Hypothalamus (tissue), 51 donors: Measurements from ENCODE around the gene TIMM17A.

Source experiments
- DNase-seq, 51 donors: peaks; one replicate each; lab custom pipeline; 2025; lab: John Stamatoyannopoulos, UW

Gene TIMM17A

GRCh38 chr1:201955009-201955728 lies at the start of gene TIMM17A:
Gene TIMM17A (plus strand): TSS chr1:201955503. CDS start chr1:201955527, 24 bp downstream.
- peak; percentile 61 to 98 (median 95) for DNase-seq

GRCh38 chr1:201906336-201906735 lies 49.0 kb upstream of the TIMM17A start:
- no peak for DNase-seq

GRCh38 chr1:201907621-201908020 lies 47.7 kb upstream of the TIMM17A start:
- no peak for DNase-seq

- no peak for DNase-seq
Measured at GRCh38 chr1:201911826-201912571, 43.3 kb upstream of the TIMM17A start.

- DNase-seq, result no peak
Measured at GRCh38 chr1:201912832-201913231, 42.5 kb upstream of the TIMM17A start.

DNA sequence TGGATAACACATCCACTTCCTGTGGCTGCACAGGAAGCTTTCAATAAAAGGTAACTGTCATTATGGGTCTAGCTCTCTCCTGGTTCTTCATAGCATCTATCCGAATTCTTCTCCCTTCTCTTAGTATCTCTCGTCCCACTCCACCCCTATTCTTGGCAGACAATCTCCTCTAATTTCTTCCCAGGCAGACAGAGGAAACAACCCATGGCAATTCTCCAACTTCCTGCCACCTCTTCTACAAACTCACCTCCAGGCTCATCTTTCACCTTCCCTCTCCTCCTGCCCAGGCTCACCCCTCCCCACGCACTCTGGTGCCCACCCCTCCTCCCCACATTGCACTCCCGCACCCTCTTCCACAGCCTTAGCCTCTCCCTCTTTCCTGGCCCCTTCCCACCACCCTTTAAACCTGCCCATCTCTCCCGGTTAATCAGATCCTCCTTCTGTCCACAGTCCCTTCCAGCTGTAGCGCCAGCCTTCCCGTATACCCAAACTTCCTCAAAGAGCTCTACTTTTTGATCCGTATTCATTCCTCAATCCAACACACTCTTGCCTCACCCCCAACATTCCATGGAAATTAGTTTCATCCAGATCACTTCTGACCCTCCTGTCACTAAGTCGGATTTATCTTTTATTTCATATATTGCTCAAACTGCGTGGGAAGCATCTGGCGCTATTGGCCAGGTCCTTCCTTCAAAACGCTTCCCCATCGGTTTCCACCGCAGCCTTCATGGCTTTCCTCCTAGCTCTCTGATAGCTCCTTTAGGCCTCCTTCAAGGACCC lies 40.7 kb upstream of the TIMM17A start:
- no peak for DNase-seq

DNA sequence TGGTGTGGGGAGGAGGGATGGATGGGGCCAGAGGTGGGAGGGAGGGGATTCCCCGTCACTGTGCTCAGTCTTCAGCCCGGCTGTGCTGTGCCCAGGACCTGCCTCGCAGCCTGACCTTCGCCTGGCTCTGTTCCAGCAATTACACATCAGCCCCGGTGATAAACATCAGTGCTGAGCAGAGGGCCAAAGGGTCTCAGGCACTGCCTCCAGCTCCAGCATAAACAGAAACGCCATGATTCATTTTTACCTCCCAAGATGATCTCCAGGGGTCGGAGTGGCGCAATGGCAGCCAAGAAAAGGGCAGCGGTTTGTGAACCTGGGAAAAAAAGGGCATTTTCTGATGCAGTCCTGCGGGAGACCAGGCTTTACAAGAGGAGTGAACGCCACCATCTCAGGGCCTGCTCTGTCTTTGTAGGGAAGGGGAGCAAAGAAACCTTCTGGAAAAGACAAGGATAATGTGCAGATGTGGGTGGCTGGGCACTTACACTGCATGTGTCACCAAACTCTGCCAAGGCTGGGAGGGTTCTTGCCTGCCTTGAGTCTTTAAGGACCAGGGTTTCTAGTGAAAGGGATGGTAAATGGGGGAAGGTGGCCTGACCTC lies 38.6 kb upstream of the TIMM17A start:
- peak in 2 of 51 donors; percentile 31 to 56 for DNase-seq

- DNase-seq, result peak in 1 of 51 donors; percentile 14
Measured at GRCh38 chr1:201917362-201918033, 37.8 kb upstream of the TIMM17A start.

DNA sequence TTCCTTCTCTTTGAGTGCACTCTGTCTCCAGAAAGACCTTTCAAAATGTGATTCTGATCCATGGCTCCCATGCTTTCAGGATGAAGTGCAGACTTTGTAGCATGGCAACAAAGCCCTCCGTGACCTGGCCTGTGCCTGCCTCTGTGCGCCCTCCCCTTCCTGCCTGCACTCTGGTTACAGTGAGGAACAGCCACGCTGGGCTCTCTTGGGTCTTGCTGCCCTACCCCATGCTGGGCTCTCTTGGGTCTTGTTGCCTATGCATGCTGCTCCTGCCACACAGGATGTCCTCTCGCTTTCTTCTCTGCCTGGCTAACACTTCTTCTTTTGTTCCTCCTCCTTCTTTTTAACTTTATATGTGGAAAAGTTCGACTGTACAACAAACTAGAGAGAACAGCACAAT lies 37.0 kb upstream of the TIMM17A start:
- DNase-seq, result no peak

DNA sequence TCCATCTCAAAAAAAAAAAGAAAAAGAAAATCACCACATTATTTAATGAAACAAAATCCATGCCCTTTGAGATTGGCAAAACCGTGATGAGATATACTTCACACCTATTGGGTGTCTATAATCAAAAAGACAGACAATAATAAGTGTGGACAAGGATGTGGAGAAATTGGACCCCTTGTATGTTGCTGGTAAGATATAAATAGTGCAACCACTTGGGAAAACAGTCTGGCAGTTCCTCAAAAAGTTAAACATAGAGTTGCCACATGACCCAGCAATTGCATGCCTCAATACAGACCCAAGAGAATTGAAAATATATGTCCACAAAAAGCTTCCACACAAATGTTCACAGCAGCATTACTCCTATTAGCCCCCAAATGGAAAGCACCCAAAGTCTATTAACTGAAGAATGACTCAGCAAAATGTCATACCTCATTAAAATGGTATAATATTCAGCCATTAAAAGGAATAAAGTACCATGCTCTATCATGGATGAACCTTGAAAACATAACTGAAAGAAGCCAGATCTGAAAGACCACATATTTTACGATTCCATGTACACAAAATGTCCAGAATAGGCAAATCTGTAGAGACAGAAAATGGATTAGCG lies 33.2 kb upstream of the TIMM17A start:
- DNase-seq, result no peak

GRCh38 chr1:201925301-201925567 lies 30.1 kb upstream of the TIMM17A start:
- DNase-seq, result no peak

GRCh38 chr1:201925981-201926645 lies 29.2 kb upstream of the TIMM17A start:
- no peak for DNase-seq

- no peak for DNase-seq
Measured at GRCh38 chr1:201928266-201928665, 27.0 kb upstream of the TIMM17A start.

GRCh38 chr1:201930137-201930536 lies 25.2 kb upstream of the TIMM17A start:
- no peak for DNase-seq

DNA sequence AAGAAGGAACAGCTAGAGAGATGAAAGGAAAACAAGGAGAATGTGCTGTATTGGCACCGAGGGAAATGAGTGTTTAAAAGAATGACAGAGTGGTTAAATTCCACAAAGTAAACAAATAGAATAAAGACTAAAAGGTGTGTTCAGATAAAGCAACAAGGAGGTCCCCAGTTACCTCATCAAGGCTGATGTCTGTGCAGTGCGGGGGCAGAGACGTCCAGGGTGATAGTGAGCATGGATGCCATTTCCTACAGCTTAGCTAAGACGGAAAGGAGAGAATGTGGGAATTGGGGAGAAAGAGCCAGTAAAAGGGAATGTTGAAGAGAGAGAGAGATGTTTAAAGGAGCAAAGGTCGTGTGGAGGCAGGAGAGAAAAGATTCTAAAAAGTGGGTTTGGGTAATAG lies 24.5 kb upstream of the TIMM17A start:
- no peak for DNase-seq

DNA sequence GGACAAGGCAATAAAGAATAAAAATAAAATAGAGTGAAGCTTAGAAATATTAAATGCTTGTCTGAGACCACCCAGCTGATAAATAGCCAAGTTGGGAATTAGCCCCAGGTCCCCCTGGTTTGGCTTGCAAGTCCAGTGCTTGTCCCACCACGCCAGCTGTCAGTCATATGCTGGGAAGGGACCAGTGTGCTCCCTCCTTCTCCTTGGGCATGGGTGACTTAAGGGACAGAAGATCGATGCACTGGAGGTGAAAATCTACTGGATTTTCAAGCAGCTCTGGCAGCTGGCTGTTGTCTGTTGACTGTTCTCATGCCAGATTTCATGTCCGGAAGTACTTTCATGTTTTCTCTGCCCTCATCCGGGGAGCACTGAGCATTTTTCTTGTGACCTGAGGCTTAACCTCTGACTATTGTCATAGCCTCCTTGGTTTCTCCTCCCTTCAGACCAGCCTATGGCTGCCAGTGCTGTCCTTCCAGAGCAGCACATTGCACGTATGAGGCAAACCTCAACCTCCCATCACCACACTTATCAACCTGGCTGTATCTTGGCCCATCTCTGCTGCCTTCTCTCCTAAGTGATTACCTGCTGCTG lies 21.4 kb upstream of the TIMM17A start:
- DNase-seq, result no peak

DNA sequence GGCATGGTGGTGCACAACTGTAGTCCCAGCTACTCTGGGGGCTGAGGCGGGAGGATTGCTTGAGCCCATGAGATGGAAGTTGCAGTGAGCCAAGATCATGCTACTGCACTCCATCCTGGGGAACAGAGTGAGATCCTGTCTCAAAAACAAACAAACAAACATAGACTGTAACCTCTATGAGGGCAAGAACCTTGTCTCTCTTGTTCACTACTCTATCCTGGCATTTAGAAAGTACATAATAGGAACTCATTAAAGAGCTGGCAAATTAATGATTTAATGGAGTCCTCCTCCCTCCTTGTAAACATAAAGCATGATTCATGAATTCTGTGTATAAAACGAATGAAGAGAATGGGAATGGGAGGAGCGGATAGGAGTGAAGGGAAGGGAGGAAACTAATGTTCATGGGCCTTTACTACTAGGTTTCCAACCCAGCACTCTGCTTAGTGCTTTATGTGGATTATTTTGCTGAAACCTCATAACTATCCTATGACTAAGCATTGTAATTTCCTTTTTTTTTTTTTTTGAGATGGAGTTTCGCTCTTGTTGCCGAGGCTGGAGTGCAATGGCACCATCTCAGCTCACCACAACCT lies 17.6 kb upstream of the TIMM17A start:
- no peak for DNase-seq

GRCh38 chr1:201938440-201939035 lies 16.8 kb upstream of the TIMM17A start:
- DNase-seq, result no peak
